IMR-90 (cell line): Measurements from ENCODE around the gene RNASET2. TPM values are rescaled to one million over a fixed set of nuclear protein-coding genes. Genes with fewer than 3 reads are reported as not detected.

Experiments
- ATAC-seq: fragments of 200-7000 bp; cut with Tn5 transposase; 2 replicates; pipeline ENCODE4 v1.9.1; 2020; ENCODE audit warnings: low read depth, mild to moderate bottlenecking, moderate library complexity
- BruUV-seq: library from RNA; stranded (reverse); fragments of 400-500 nt; replicated peaks from 2 replicates; lab custom pipeline; 2021; lab: Mats Ljungman, UMichigan
- CTCF ChIA-PET: fragments of 300-600 bp; formaldehyde crosslinking; extraction: SDS; loops from one replicate; lab custom pipeline; 2021; ENCODE audit warnings: antibody characterized with exemption; lab: Yijun Ruan, JAX
- POLR2A ChIA-PET: fragments of 300-600 bp; sonication (Branson Sonifier 250); formaldehyde crosslinking; loops from one replicate; lab custom pipeline; 2022; ENCODE audit warnings: antibody characterized with exemption; ENCODE audit not compliant: unreplicated experiment; lab: Charles Lee
- DNase-seq: peaks from one replicate; pipeline ENCODE4 v3.0.0; 2013
- H2AFZ ChIP-seq: replicated peaks from 2 replicates; pipeline ENCODE3; 2013; ENCODE audit warnings: low read length, mild to moderate bottlenecking; ENCODE audit not compliant: poor library complexity
- H2AK5ac ChIP-seq: 2 replicates; pipeline ENCODE4 v1.6.1; 2013; ENCODE audit warnings: low read depth, low read length, inconsistent platforms
- H2AK9ac ChIP-seq: replicated peaks from 2 replicates; pipeline ENCODE3; 2013; ENCODE audit warnings: mild to moderate bottlenecking, low read depth, low read length, moderate library complexity; ENCODE audit not compliant: poor library complexity
- H2BK120ac ChIP-seq: 2 replicates; pipeline ENCODE4 v1.6.1; 2013; ENCODE audit warnings: low read depth, low read length, inconsistent platforms
- H2BK15ac ChIP-seq: 3 replicates; pipeline ENCODE4 v1.6.1; 2013; ENCODE audit warnings: low read depth, low read length, inconsistent platforms
- H2BK20ac ChIP-seq: 2 replicates; pipeline ENCODE4 v1.6.1; 2013; ENCODE audit warnings: low read depth, mild to moderate bottlenecking, inconsistent platforms, low read length, moderate library complexity
- H2BK5ac ChIP-seq: 2 replicates; pipeline ENCODE4 v1.6.1; 2013; ENCODE audit warnings: mild to moderate bottlenecking, low read depth, low read length, inconsistent platforms; ENCODE audit not compliant: poor library complexity, severe bottlenecking
- H3K14ac ChIP-seq: replicated peaks from 2 replicates; pipeline ENCODE4 v1.6.1; 2013; ENCODE audit warnings: low read depth, low read length, inconsistent platforms
- H3K18ac ChIP-seq: 2 replicates; pipeline ENCODE4 v1.6.1; 2013; ENCODE audit warnings: low read depth, low read length, control low read depth
- H3K23ac ChIP-seq: 2 replicates; pipeline ENCODE4 v1.6.1; 2013; ENCODE audit warnings: low read depth, low read length, inconsistent platforms
- H3K27ac ChIP-seq: 2 replicates; pipeline ENCODE4 v1.5.1; 2013; ENCODE audit warnings: mild to moderate bottlenecking, control low read depth, low read length; ENCODE audit not compliant: insufficient read depth
- H3K27me3 ChIP-seq: 2 replicates; pipeline ENCODE4 v1.6.1; 2013; ENCODE audit warnings: low read length; ENCODE audit not compliant: control insufficient read depth, insufficient read depth
- H3K36me3 ChIP-seq: 2 replicates; pipeline ENCODE4 v1.6.1; 2013; ENCODE audit warnings: low read length, mixed read lengths; ENCODE audit not compliant: control insufficient read depth, insufficient read depth
- H3K4ac ChIP-seq: 2 replicates; pipeline ENCODE4 v1.6.1; 2013; ENCODE audit warnings: low read depth, low read length, inconsistent platforms
- H3K4me1 ChIP-seq: 2 replicates; pipeline ENCODE4 v1.6.1; 2013; ENCODE audit warnings: low read length, mixed read lengths; ENCODE audit not compliant: control insufficient read depth, insufficient read depth
- H3K4me2 ChIP-seq: 2 replicates; pipeline ENCODE4 v1.6.1; 2013; ENCODE audit warnings: low read depth, mild to moderate bottlenecking, control low read depth, low read length, moderate library complexity
- H3K4me3 ChIP-seq: 2 replicates; pipeline ENCODE4 v1.5.1; 2013; ENCODE audit warnings: low read depth, mild to moderate bottlenecking, control low read depth, low read length, moderate library complexity; ENCODE audit not compliant: insufficient read depth
- H3K56ac ChIP-seq: 2 replicates; pipeline ENCODE4 v1.6.1; 2013; ENCODE audit warnings: low read length, inconsistent platforms; ENCODE audit not compliant: insufficient read depth; ENCODE audit errors: extremely low read depth
- H3K79me1 ChIP-seq, 2 experiments: 2 replicates each; pipeline ENCODE4 v1.6.1; 2013; ENCODE audit warnings: low read length in 2 of 2, inconsistent platforms in 1 of 2, low read depth in 1 of 2
- H3K9ac ChIP-seq: 2 replicates; pipeline ENCODE4 v1.6.1; 2013; ENCODE audit warnings: low read depth, low read length, control low read depth
- H3K9me1 ChIP-seq: 2 replicates; pipeline ENCODE4 v1.6.1; 2013; ENCODE audit warnings: low read length, inconsistent platforms; ENCODE audit not compliant: insufficient read depth
- H3K9me3 ChIP-seq: 2 replicates; pipeline ENCODE4 v1.6.1; 2013; ENCODE audit warnings: low read length; ENCODE audit not compliant: control insufficient read depth, insufficient read depth
- H4K20me1 ChIP-seq: 2 replicates; pipeline ENCODE4 v1.6.1; 2013; ENCODE audit warnings: low read length, inconsistent platforms; ENCODE audit not compliant: insufficient read depth
- H4K5ac ChIP-seq: 2 replicates; pipeline ENCODE4 v1.6.1; 2013; ENCODE audit warnings: mild to moderate bottlenecking, low read depth, low read length, control low read depth
- H4K8ac ChIP-seq, 2 experiments: 2 replicates each; pipeline ENCODE4 v1.6.1; 2013; ENCODE audit warnings: low read depth in 2 of 2, low read length in 2 of 2, control low read depth in 1 of 2, inconsistent platforms in 1 of 2
- H4K91ac ChIP-seq: 2 replicates; pipeline ENCODE4 v1.6.1; 2013; ENCODE audit warnings: low read depth, low read length, inconsistent platforms; ENCODE audit not compliant: insufficient read depth
- CEBPB ChIP-seq: IDR thresholded peaks from 2 replicates; pipeline ENCODE4 v1.6.1; 2012; ENCODE audit warnings: low read depth, low read length, improper control_type of control experiment
- RAD21 ChIP-seq: IDR thresholded peaks from 2 replicates; pipeline ENCODE4 v1.6.1; 2012; ENCODE audit warnings: low read length, improper control_type of control experiment
- WGBS, 2 experiments: methylation state at CpG; one replicate each; pipeline versions ENCODE4 v1.1.5 to v1.1.7; 2013; ENCODE audit warnings: missing lambda C conversion rate in 2 of 2; ENCODE audit not compliant: insufficient read length in 1 of 2; ENCODE audit errors: extremely low coverage in 2 of 2; 5-methylcytosine and 5-hydroxymethylcytosine counted together
- dilution Hi-C: fragments of 300-500 bp; cut with HindIII; formaldehyde crosslinking; loops from one replicate; pipeline ENCODE4 v1.14.3; 2018; ENCODE audit warnings: low sequenced_read_pairs; ENCODE audit not compliant: unreplicated experiment
- in situ Hi-C: fragments of 300-500 bp; cut with MboI; formaldehyde crosslinking; loops from 3 replicates; pipeline ENCODE4 v1.14.3; 2019; ENCODE audit warnings: low sequenced_read_pairs, inconsistent platforms, mixed read lengths
- intact Hi-C: fragments of 100-400 bp; cut with micrococcal nuclease; formaldehyde crosslinking; loops from 2 replicates; pipeline ENCODE4 v1.10.0; 2022
- polyA plus RNA-seq, 3 experiments: library from polyadenylated mRNA; depleted of rRNA; stranded (reverse); fragments of >200 nt; gene quantifications; 2 replicates each; pipeline ENCODE4 v1.2.3, GENCODE V29; 2012; ENCODE audit warnings: low replicate concordance in 1 of 3
- total RNA-seq: library from RNA; depleted of rRNA; stranded (reverse); fragments of >200 nt; gene quantifications from 2 replicates; pipeline ENCODE4 v1.2.3, GENCODE V29; 2012

Gene RNASET2
- total and polyA plus RNA-seq, 2 of the 4 experiments (the other 2 are of a cell fraction), result 13.6 to 24.9 TPM

GRCh38 chr6:166996406-166996805 is 40.1 kb upstream of the RNASET2 start:
- no peak overlapping the region for H3K9ac ChIP-seq
- ChIA-PET CTCF (interaction anchor here (0.6 kb wide), 1 partner anchor 231 kb away, joined by 3 read pairs; no protein-coding TSS in a partner anchor), POLR2A (no interaction called here)
- dilution Hi-C loops, result no loop called here
- no peak overlapping the region for H3K4me3 ChIP-seq
- H3K4me2 ChIP-seq, result peak overlapping the region; percentile 49; the same call in 1 of the 2 replicates
- H3K27me3 ChIP-seq, result no peaks in the 10 kb centered on the region
- H3K79me1 ChIP-seq, result peaks cover 31 to 38% of the 10 kb centered on the region in 2 experiments
- peaks cover 8% of the 10 kb centered on the region; the same call in 1 of the 2 replicates for H4K20me1 ChIP-seq
- ATAC-seq (no peak), DNase-seq (peak; percentile 82)
- H2AK9ac ChIP-seq, result no peak overlapping the region
- no peaks in the 10 kb centered on the region for H3K9me3 ChIP-seq
- TF ChIP-seq CEBPB, result peak; percentile 97
- no peak for TF ChIP-seq RAD21
- H4K91ac ChIP-seq, result no peak overlapping the region
- H2AK5ac ChIP-seq, result no peak overlapping the region
- H3K56ac ChIP-seq, result no peak overlapping the region
- no peak overlapping the region for H3K14ac ChIP-seq
- H3K18ac ChIP-seq, result no peak overlapping the region
- H3K4ac ChIP-seq, result no peak overlapping the region
- H2AFZ ChIP-seq, result no peak overlapping the region
- in situ Hi-C loops, result loop anchor here (25.0 kb wide), 1 partner anchor 359 kb away; the partner anchor contains the start of gene RPS6KA2
- no peak overlapping the region for H2BK20ac ChIP-seq
- H3K4me1 ChIP-seq, result peaks cover 7% of the 10 kb centered on the region
- H2BK15ac ChIP-seq, result no peak overlapping the region
- no peak overlapping the region for H3K27ac ChIP-seq
- no TSS peak for BruUV-seq
- no peak overlapping the region for H4K5ac ChIP-seq
- H2BK5ac ChIP-seq, result no peak overlapping the region
- H4K8ac ChIP-seq, result no peak overlapping the region
- H2BK120ac ChIP-seq, result no peak overlapping the region
- H3K23ac ChIP-seq, result no peak overlapping the region
- intact Hi-C loops, result loop anchor here (5.0 to 10.0 kb wide), 2 partner anchors 369 to 542 kb away; partner anchors contain the start of gene RPS6KA2
- peaks cover 3% of the 10 kb centered on the region; the same call in 1 of the 2 replicates for H3K9me1 ChIP-seq
- WGBS, 2 experiments, result no CpG with 5 or more reads among the region's 7 CpGs
- H3K36me3 ChIP-seq, result no peaks in the 10 kb centered on the region
